GM12878 (cell line): ENCODE results near the gene MARVELD1. TPM values are rescaled to one million over a fixed set of nuclear protein-coding genes. Genes with fewer than 3 reads are reported as not detected.

Source experiments
- ATAC-seq: fragments of 200-7000 bp; cut with Tn5 transposase; 3 replicates; pipeline ENCODE4 v1.9.1; 2020; ENCODE audit warnings: mild to moderate bottlenecking, moderate library complexity
- BruUV-seq: library from RNA; stranded (reverse); fragments of 400-500 nt; replicated peaks from 2 replicates; lab custom pipeline; 2021; lab: Mats Ljungman, UMichigan
- CTCF ChIA-PET: fragments of 300-600 bp; sonication (Branson Sonifier 250); formaldehyde crosslinking; extraction: SDS; loops from one replicate; lab custom pipeline; 2021; ENCODE audit warnings: inconsistent platforms; lab: Yijun Ruan, JAX
- POLR2A ChIA-PET: fragments of 350-600 bp; formaldehyde crosslinking; extraction: SDS; loops from one replicate; lab custom pipeline; 2021; ENCODE audit warnings: inconsistent platforms; lab: Charles Lee
- RAD21 ChIA-PET: fragments of 300-600 bp; sonication (Branson Sonifier 250); formaldehyde crosslinking; loops from one replicate; lab custom pipeline; 2023; ENCODE audit warnings: antibody characterized with exemption; ENCODE audit not compliant: unreplicated experiment; lab: Charles Lee
- SMC1A ChIA-PET: fragments of 300-600 bp; sonication (Branson Sonifier 250); formaldehyde crosslinking; loops from one replicate; lab custom pipeline; 2023; ENCODE audit not compliant: unreplicated experiment, uncharacterized antibody; lab: Charles Lee
- DNase-seq: peaks from one replicate; pipeline ENCODE4 v3.0.0-alpha.2; 2011; ENCODE audit warnings: low read depth, low spot score
- FAIRE-seq: peaks from 3 replicates; lab custom pipeline; 2011; peaks lifted over from hg19 to GRCh38; lab: Jason Lieb, UNC
- H2AFZ ChIP-seq: 2 replicates; pipeline ENCODE4 v1.6.0; 2011; ENCODE audit warnings: low read depth, low read length, control low read depth; ENCODE audit not compliant: control insufficient read depth
- H3K27ac ChIP-seq: 2 replicates; pipeline ENCODE4 v1.5.1; 2011; ENCODE audit warnings: control low read depth; ENCODE audit not compliant: control insufficient read depth, insufficient read depth
- H3K27me3 ChIP-seq, 2 experiments: replicated peaks in 1 of 2; 2 replicates each; pipeline versions ENCODE4 v1.6.0 to v1.6.1; 2011; ENCODE audit warnings: low read length in 1 of 2; ENCODE audit not compliant: control insufficient read depth in 2 of 2, insufficient read depth in 2 of 2
- H3K36me3 ChIP-seq, 2 experiments: 2 replicates each; pipeline ENCODE4 v1.5.1; 2011; ENCODE audit warnings: low read length in 1 of 2; ENCODE audit not compliant: control insufficient read depth in 2 of 2, insufficient read depth in 2 of 2
- H3K4me1 ChIP-seq: 2 replicates; pipeline ENCODE4 v1.6.1; 2011; ENCODE audit warnings: mild to moderate bottlenecking, low read length, moderate library complexity, mixed read lengths; ENCODE audit not compliant: control insufficient read depth, insufficient read depth
- H3K4me2 ChIP-seq: 2 replicates; pipeline ENCODE4 v1.6.0; 2011; ENCODE audit warnings: control low read depth; ENCODE audit not compliant: control insufficient read depth, insufficient read depth
- H3K4me3 ChIP-seq: fragments of 200-600 bp; sonication (generic); 2 replicates; pipeline ENCODE4 v1.5.1; 2016
- H3K79me2 ChIP-seq: 2 replicates; pipeline ENCODE4 v1.6.0; 2011; ENCODE audit warnings: low read length; ENCODE audit not compliant: control insufficient read depth, insufficient read depth
- H3K9ac ChIP-seq: 2 replicates; pipeline ENCODE4 v1.8.0; 2011; ENCODE audit warnings: low read length, control low read depth, mixed read lengths; ENCODE audit not compliant: control insufficient read depth, insufficient read depth
- H3K9me3 ChIP-seq: replicated peaks from 3 replicates; pipeline ENCODE4 v1.5.1; 2011; ENCODE audit warnings: mild to moderate bottlenecking, low read length; ENCODE audit not compliant: control insufficient read depth, insufficient read depth
- H4K20me1 ChIP-seq: 2 replicates; pipeline ENCODE4 v1.6.0; 2011; ENCODE audit not compliant: control insufficient read depth, insufficient read depth
- CHD2 ChIP-seq: IDR thresholded peaks from 2 replicates; pipeline ENCODE4 v1.6.1; 2011; ENCODE audit warnings: low read depth, low read length, improper control_type of control experiment, borderline replicate concordance
- FOS ChIP-seq: IDR thresholded peaks from 3 replicates; pipeline ENCODE4 v1.6.1; 2011; ENCODE audit warnings: borderline replicate concordance; ENCODE audit not compliant: insufficient read length; ENCODE audit errors: extremely low read depth
- MTA3 ChIP-seq: IDR thresholded peaks from 2 replicates; pipeline ENCODE4 v1.6.1; 2012; ENCODE audit warnings: low read length, inconsistent platforms, borderline replicate concordance
- NFXL1 ChIP-seq: fragments of 450-650 bp; IDR thresholded peaks from 2 replicates; pipeline ENCODE4 v1.6.1; 2017; ENCODE audit warnings: antibody characterized with exemption, mild to moderate bottlenecking, borderline replicate concordance
- SUZ12 ChIP-seq: fragments of 200-600 bp; sonication (generic); IDR thresholded peaks from one replicate; pipeline ENCODE4 v1.6.1; 2018; ENCODE audit warnings: antibody characterized with exemption, mild to moderate bottlenecking; ENCODE audit not compliant: unreplicated experiment
- ZNF384 ChIP-seq: IDR thresholded peaks from 2 replicates; pipeline ENCODE4 v1.6.1; 2012; ENCODE audit warnings: low read depth, mild to moderate bottlenecking, low read length, improper control_type of control experiment, borderline replicate concordance
- ZNF622 ChIP-seq: fragments of 450-650 bp; IDR thresholded peaks from 2 replicates; pipeline ENCODE4 v1.6.1; 2017; ENCODE audit warnings: mild to moderate bottlenecking, inconsistent platforms
- WGBS: methylation state at CpG from one replicate; pipeline ENCODE4 v1.1.6; 2016; ENCODE audit warnings: low lambda C conversion rate; ENCODE audit not compliant: insufficient replicate concordance, insufficient coverage; ENCODE audit errors: missing lambda C conversion rate; 5-methylcytosine and 5-hydroxymethylcytosine counted together
- in situ Hi-C: fragments of 300-500 bp; cut with MboI; formaldehyde crosslinking; loops from 9 replicates; pipeline ENCODE4 v1.14.3; 2018; ENCODE audit warnings: mixed read lengths
- intact Hi-C: fragments of 100-400 bp; cut with micrococcal nuclease; formaldehyde crosslinking; loops from one replicate; pipeline ENCODE4 v1.14.2; 2022; ENCODE audit not compliant: unreplicated experiment
- polyA plus RNA-seq, 11 experiments: library from polyadenylated mRNA; depleted of rRNA in 4 of 11; unstranded in 6 of 11; stranded (reverse) in 5 of 11; fragments of >200 nt; fragmentation: Nextera tagmentation in 4 of 11; fragmentation: Illumina TruSeq in 1 of 11; extraction: Ambion mirVana in 4 of 11; extraction: Trizol in 1 of 11; gene quantifications; 1 replicate in 1 of 11; 2 replicates in 10 of 11; pipeline versions ENCODE4 v1.2.1 to v1.2.3, GENCODE V29; 2011 to 2016; ENCODE audit warnings: inconsistent platforms in 2 of 11, missing spikeins in 2 of 11, low read depth in 1 of 11
- total RNA-seq, 4 experiments: library from RNA; depleted of rRNA in 3 of 4; stranded (reverse); fragments of >200 nt in 3 of 4; fragmentation: Illumina TruSeq in 1 of 4; extraction: Trizol in 1 of 4; gene quantifications; 2 replicates each; pipeline versions ENCODE4 v1.2.1 to v1.2.3, GENCODE V29; 2013 to 2021
- TF ChIP-seq, protein P1 (sequence below): fragments of 450-650 bp; formaldehyde crosslinking; IDR thresholded peaks from 2 replicates; pipeline ENCODE4 v1.4.0; 2020; ENCODE audit warnings: mild to moderate bottlenecking, moderate library complexity
- TF ChIP-seq, protein P2 (sequence below): fragments of 450-650 bp; conservative IDR thresholded peaks from 2 replicates; pipeline ENCODE4 v1.6.1; 2017; ENCODE audit warnings: mild to moderate bottlenecking, moderate library complexity

The MARVELD1 gene
- total and polyA plus RNA-seq, 10 of the 15 experiments (the other 5 are each of a cell fraction or from before 2014, with no cell fraction given) = 0.54 to 8.4 (median 3.2) TPM

DNA sequence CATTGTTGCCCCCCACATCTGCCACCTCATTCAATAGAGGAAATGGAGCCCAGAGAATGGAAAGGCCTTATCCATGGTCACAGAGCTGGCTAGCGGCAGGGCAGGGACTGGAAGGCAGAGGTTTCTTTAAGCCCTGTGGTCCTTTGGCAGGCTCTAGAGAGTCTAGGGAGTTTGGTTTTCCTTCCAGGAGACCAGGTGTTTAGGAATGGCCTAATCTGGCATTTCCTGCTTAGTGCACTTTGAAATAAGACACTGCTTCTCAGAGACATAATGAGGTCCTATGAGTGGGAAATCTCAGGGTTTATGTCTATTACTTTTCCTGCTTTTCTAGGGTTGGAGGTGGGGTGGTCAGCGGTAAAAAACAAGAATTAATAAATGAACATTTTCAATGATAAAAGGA lies 6.1 kb downstream of the MARVELD1 start:
- Histone ChIP-seq H3K27me3 (peaks cover 0 to 2% of the 10 kb centered on the region in 2 experiments; a peak in 1 of 4 replicates), H3K9me3 (no peaks in the 10 kb centered on the region), H2AFZ (no peak overlapping the region), H3K79me2 (no peaks in the 10 kb centered on the region), H3K9ac (no peak overlapping the region), H3K36me3 (no peaks in the 10 kb centered on the region), H3K4me2 (no peak overlapping the region), H3K27ac (no peak overlapping the region), H4K20me1 (no peaks in the 10 kb centered on the region), H3K4me1 (no peaks in the 10 kb centered on the region; the same call in 1 of the 2 replicates), H3K4me3 (no peak overlapping the region)
- ATAC-seq = no peak
- SMC1A ChIA-PET = no interaction called here
- 71% methylated on average over 2 of the region's 2 CpGs for WGBS
- DNase-seq = no peak
- intact Hi-C loops (no loop called here), in situ Hi-C loops (no loop called here)
- FAIRE-seq = no peak
- TF ChIP-seq ZNF384 (no peak), CHD2 (no peak), FOS (no peak), MTA3 (no peak), ZNF622 (no peak), NFXL1 (no peak), SUZ12 (no peak)
- TF ChIP-seq, protein P1, sequence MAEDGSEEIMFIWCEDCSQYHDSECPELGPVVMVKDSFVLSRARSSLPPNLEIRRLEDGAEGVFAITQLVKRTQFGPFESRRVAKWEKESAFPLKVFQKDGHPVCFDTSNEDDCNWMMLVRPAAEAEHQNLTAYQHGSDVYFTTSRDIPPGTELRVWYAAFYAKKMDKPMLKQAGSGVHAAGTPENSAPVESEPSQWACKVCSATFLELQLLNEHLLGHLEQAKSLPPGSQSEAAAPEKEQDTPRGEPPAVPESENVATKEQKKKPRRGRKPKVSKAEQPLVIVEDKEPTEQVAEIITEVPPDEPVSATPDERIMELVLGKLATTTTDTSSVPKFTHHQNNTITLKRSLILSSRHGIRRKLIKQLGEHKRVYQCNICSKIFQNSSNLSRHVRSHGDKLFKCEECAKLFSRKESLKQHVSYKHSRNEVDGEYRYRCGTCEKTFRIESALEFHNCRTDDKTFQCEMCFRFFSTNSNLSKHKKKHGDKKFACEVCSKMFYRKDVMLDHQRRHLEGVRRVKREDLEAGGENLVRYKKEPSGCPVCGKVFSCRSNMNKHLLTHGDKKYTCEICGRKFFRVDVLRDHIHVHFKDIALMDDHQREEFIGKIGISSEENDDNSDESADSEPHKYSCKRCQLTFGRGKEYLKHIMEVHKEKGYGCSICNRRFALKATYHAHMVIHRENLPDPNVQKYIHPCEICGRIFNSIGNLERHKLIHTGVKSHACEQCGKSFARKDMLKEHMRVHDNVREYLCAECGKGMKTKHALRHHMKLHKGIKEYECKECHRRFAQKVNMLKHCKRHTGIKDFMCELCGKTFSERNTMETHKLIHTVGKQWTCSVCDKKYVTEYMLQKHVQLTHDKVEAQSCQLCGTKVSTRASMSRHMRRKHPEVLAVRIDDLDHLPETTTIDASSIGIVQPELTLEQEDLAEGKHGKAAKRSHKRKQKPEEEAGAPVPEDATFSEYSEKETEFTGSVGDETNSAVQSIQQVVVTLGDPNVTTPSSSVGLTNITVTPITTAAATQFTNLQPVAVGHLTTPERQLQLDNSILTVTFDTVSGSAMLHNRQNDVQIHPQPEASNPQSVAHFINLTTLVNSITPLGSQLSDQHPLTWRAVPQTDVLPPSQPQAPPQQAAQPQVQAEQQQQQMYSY (CRISPR knock-in tag) = no peak
- TF ChIP-seq, protein P2, sequence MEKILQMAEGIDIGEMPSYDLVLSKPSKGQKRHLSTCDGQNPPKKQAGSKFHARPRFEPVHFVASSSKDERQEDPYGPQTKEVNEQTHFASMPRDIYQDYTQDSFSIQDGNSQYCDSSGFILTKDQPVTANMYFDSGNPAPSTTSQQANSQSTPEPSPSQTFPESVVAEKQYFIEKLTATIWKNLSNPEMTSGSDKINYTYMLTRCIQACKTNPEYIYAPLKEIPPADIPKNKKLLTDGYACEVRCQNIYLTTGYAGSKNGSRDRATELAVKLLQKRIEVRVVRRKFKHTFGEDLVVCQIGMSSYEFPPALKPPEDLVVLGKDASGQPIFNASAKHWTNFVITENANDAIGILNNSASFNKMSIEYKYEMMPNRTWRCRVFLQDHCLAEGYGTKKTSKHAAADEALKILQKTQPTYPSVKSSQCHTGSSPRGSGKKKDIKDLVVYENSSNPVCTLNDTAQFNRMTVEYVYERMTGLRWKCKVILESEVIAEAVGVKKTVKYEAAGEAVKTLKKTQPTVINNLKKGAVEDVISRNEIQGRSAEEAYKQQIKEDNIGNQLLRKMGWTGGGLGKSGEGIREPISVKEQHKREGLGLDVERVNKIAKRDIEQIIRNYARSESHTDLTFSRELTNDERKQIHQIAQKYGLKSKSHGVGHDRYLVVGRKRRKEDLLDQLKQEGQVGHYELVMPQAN = no peak
- POLR2A ChIA-PET = no interaction called here
- RAD21 ChIA-PET = no interaction called here
- BruUV-seq = no TSS peak
- CTCF ChIA-PET = interaction anchor here (0.9 to 21.5 kb wide), 5 partner anchors 12 to 43 kb away, joined by 3 to 416 read pairs (median 3); partner anchors contain the start of genes AVPI1 and MARVELD1
